ENCODE data around the gene OPCML. TPM values are rescaled to one million over a fixed set of nuclear protein-coding genes. Genes with fewer than 3 reads are reported as not detected.

OPCML gene
- total and polyA plus RNA-seq, 7 donors, result 0.01 to 0.80 (median 0.07) TPM; not detected in 4

DNA sequence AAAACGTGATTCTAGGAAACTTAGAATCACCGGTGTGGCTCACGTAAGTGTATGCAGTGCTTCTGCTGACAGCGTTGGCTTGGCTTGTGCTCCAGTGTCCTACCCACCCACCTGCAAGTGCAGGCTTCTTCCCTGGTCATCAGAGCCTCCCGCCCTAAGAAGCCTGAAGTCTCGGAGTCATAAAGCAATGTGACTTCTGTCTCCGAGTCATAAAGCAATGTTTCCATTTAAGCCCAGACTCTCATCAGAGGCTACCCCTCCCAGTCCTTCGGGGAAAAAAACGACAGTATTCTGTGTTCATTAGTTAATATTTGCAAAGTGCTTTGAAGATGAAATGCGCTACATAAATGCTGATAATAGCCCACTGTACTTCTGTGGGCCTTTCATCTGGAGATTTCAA is 293.8 kb downstream of the OPCML start:
- intact Hi-C loops (cut with DNase I), result loop anchor here in 1 of 2 donors (10.0 kb wide), 1 partner anchor 56 kb away; no protein-coding TSS in a partner anchor
- ATAC-seq, result no peak

DNA sequence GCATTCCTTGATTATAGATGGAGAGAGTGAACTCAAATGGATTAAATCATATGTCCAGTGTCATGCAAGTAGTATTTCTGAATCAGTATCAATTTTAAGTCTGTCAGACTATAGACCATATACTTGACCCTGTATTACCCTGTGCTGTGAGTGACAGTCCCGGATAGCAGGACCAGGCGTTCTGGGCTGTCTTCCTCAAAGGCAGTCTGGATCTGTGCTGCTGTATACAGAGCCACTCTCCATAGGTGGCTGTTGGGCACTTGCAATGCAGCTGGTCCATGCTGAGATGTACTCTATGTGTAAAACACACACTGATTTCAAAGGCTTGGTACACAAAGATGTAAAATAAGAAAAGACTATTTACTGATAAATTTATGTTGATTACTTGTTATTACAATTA is 294.3 kb downstream of the OPCML start:
- TF ChIP-seq, protein P1, sequence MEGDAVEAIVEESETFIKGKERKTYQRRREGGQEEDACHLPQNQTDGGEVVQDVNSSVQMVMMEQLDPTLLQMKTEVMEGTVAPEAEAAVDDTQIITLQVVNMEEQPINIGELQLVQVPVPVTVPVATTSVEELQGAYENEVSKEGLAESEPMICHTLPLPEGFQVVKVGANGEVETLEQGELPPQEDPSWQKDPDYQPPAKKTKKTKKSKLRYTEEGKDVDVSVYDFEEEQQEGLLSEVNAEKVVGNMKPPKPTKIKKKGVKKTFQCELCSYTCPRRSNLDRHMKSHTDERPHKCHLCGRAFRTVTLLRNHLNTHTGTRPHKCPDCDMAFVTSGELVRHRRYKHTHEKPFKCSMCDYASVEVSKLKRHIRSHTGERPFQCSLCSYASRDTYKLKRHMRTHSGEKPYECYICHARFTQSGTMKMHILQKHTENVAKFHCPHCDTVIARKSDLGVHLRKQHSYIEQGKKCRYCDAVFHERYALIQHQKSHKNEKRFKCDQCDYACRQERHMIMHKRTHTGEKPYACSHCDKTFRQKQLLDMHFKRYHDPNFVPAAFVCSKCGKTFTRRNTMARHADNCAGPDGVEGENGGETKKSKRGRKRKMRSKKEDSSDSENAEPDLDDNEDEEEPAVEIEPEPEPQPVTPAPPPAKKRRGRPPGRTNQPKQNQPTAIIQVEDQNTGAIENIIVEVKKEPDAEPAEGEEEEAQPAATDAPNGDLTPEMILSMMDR (IDR thresholded peaks at IDR 0.05), result no peak
- H3K9me3 ChIP-seq, result no peaks in the 10 kb centered on the region
- DNase-seq (no peak), ATAC-seq (no peak)
- no peak overlapping the region for H3K4me3 ChIP-seq
- H3K4me1 ChIP-seq, result no peaks in the 10 kb centered on the region
- H3K27me3 ChIP-seq (ENCODE audit: insufficient read depth in 3 of 3, low read length in 2 of 3), result peaks cover 0 to 2% (median 0%) of the 10 kb centered on the region in 3 donors
- 77 to 79% (median 78%) methylated on average over 2 of the region's 2 CpGs for WGBS, 3 donors
- no peaks in the 10 kb centered on the region for H3K36me3 ChIP-seq (ENCODE audit: insufficient read depth in 1 of 2, low read depth in 1 of 2)
- intact Hi-C loops (cut with DNase I), result loop anchor here in 1 of 2 donors (10.0 kb wide), 1 partner anchor 57 kb away; no protein-coding TSS in a partner anchor
- H3K27ac ChIP-seq, result no peak overlapping the region

More for the DNA sequence above, 293.8 kb downstream of the OPCML start:
- Histone ChIP-seq H3K4me1 (no peaks in the 10 kb centered on the region), H3K27me3 (ENCODE audit: insufficient read depth in 3 of 3, low read length in 2 of 3) (peaks cover 0 to 2% (median 0%) of the 10 kb centered on the region in 3 donors), H3K27ac (no peak overlapping the region), H3K9me3 (no peaks in the 10 kb centered on the region), H3K4me3 (no peak overlapping the region), H3K36me3 (ENCODE audit: insufficient read depth in 1 of 2, low read depth in 1 of 2) (no peaks in the 10 kb centered on the region)
- no peak for DNase-seq
- whole genome bisulfite sequencing, 3 donors, result 66 to 72% (median 67%) methylated on average over 10 of the region's 10 CpGs
- TF ChIP-seq, protein P1 (IDR thresholded peaks at IDR 0.05), result no peak

DNA sequence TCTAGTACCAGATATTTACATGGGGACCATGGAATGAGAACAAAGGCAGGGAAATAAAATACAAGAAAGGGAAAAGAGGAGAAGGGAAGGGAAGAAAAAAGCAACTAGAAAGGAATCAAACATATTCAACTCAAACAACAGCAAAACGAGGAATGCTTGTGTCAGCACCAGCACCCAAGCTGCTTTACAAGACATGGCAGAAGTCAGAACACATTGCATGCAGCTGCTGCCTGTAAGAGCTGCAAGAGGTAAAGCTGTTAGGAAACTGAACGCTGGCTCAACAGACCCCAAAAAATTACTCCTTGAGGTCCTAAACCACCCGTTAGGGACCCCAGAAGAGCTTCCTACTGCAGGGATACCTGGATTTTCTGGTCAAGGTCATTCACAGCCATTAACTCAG is 296.9 kb downstream of the OPCML start:
- 28 to 38% (median 32%) methylated on average over 3 of the region's 3 CpGs for WGBS, 3 donors
- Histone ChIP-seq H3K9me3 (no peaks in the 10 kb centered on the region), H3K27me3 (ENCODE audit: insufficient read depth in 3 of 3, low read length in 2 of 3) (peaks cover 0 to 2% (median 0%) of the 10 kb centered on the region in 3 donors), H3K4me3 (no peak overlapping the region), H3K27ac (no peak overlapping the region), H3K36me3 (ENCODE audit: insufficient read depth in 1 of 2, low read depth in 1 of 2) (no peaks in the 10 kb centered on the region), H3K4me1 (no peaks in the 10 kb centered on the region)
- ATAC-seq, result no peak
- no peak for DNase-seq
- intact Hi-C loops (cut with DNase I), result loop anchor here in 1 of 2 donors (10.0 kb wide), 1 partner anchor 59 kb away; no protein-coding TSS in a partner anchor
- TF ChIP-seq, protein P1 (IDR thresholded peaks at IDR 0.05), result no peak

DNA sequence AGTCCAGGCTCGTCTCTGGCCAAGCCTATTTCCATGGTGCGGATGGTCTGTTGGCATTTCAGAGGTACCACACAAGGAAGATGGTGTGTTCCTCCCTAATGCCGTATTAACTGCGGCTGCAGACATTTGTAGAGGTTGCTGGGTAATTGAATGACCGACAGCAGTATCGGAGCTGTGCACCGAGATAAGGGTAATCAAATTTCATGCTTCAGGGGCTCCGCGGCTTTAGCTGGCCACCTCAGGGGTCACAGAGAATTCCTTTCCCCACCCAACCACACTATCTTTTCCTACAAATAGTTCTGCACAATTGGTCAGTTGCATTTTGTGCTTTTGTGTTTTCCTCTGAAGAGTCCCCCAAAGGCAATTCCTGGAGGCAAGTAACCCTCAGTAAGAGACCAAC is 297.4 kb downstream of the OPCML start:
- H3K36me3 ChIP-seq (ENCODE audit: insufficient read depth in 1 of 2, low read depth in 1 of 2), result no peaks in the 10 kb centered on the region
- TF ChIP-seq, protein P1 (IDR thresholded peaks at IDR 0.05), result no peak
- peaks cover 0 to 2% (median 0%) of the 10 kb centered on the region in 3 donors for H3K27me3 ChIP-seq (ENCODE audit: insufficient read depth in 3 of 3, low read length in 2 of 3)
- H3K4me1 ChIP-seq, result no peaks in the 10 kb centered on the region
- H3K9me3 ChIP-seq, result no peaks in the 10 kb centered on the region
- intact Hi-C loops (cut with DNase I), result loop anchor here in 1 of 2 donors (10.0 kb wide), 1 partner anchor 60 kb away; no protein-coding TSS in a partner anchor
- WGBS, 3 donors, result 37 to 42% (median 40%) methylated on average over 9 of the region's 9 CpGs
- no peak for DNase-seq
- no peak overlapping the region for H3K4me3 ChIP-seq
- ATAC-seq, result no peak
- no peak overlapping the region for H3K27ac ChIP-seq

- H3K4me1 ChIP-seq, result peaks cover 6% of the 10 kb centered on the region
- WGBS, 3 donors, result 55 to 81% (median 65%) methylated on average over 2 of the region's 2 CpGs
- H3K27ac ChIP-seq, result no peak overlapping the region
- no peak for DNase-seq
- no peak for ATAC-seq
- TF ChIP-seq, protein P1 (IDR thresholded peaks at IDR 0.05), result no peak
- intact Hi-C loops (cut with DNase I), result loop anchor here in 1 of 2 donors (10.0 kb wide), 1 partner anchor 62 kb away; no protein-coding TSS in a partner anchor
- H3K4me3 ChIP-seq, result no peak overlapping the region
- peaks cover 0 to 2% (median 0%) of the 10 kb centered on the region in 3 donors for H3K27me3 ChIP-seq (ENCODE audit: insufficient read depth in 3 of 3, low read length in 2 of 3)
- no peaks in the 10 kb centered on the region for H3K36me3 ChIP-seq (ENCODE audit: insufficient read depth in 1 of 2, low read depth in 1 of 2)
- no peaks in the 10 kb centered on the region for H3K9me3 ChIP-seq
These were observed 299.6 kb downstream of the OPCML start for GRCh38 chr11:133232665-133233064.

All from psoas muscle (tissue), 8 donors.